Right atrium auricular region (tissue), 2 donors: ENCODE data around the gene HEMK1. TPM values are rescaled to one million over a fixed set of nuclear protein-coding genes. Genes with fewer than 3 reads are reported as not detected.
A peak's percentile ranks its signal among the peaks of the same experiment; 100 is the strongest.

Source experiments
- DNase-seq: peaks from one replicate; pipeline ENCODE4 v3.0.0-alpha.2; 2019; ENCODE audit warnings: low spot score
- H3K27ac ChIP-seq, 2 donors: fragments of 200-600 bp; sonication (generic); 1 replicate in 1 of 2; 2 replicates in 1 of 2; pipeline ENCODE4 v1.5.1; 2016 to 2019
- H3K27me3 ChIP-seq, 2 donors: fragments of 200-600 bp; sonication (generic); one replicate each; pipeline versions ENCODE4 v1.5.1 to v1.6.0; 2017 to 2019
- H3K36me3 ChIP-seq: fragments of 200-600 bp; sonication (generic); one replicate; pipeline ENCODE4 v1.5.1; 2016
- H3K4me1 ChIP-seq, 2 donors: fragments of 200-600 bp; sonication (generic); one replicate each; pipeline versions ENCODE4 v1.5.1 to v1.6.0; 2017 to 2019
- H3K4me3 ChIP-seq, 2 donors: fragments of 200-600 bp; sonication (generic); 1 replicate in 1 of 2; 2 replicates in 1 of 2; pipeline ENCODE4 v1.5.1; 2017 to 2019; ENCODE audit warnings: mild to moderate bottlenecking in 1 of 2, moderate library complexity in 1 of 2
- H3K9me3 ChIP-seq, 2 donors: fragments of 200-600 bp; sonication (generic); one replicate each; pipeline ENCODE4 v1.5.1; 2019
- total RNA-seq, 2 donors: library from RNA; depleted of rRNA; stranded (reverse); fragments of >200 nt; gene quantifications; one replicate each; pipeline ENCODE4 v1.1.0, GENCODE V29; 2016
- TF ChIP-seq, protein P1 (sequence below), 2 donors: fragments of 200-600 bp; sonication (generic); IDR thresholded peaks; one replicate each; pipeline ENCODE4 v1.5.1; 2019; ENCODE audit warnings: antibody characterized with exemption in 2 of 2

The HEMK1 gene
- total RNA-seq, 2 donors from 2014 or later = 7.2 to 9.6 TPM

GRCh38 chr3:50602595-50603191 lies 33.4 kb downstream of the HEMK1 start:
- no peak for DNase-seq
- H3K9me3 ChIP-seq = no peaks in the 10 kb centered on the region
- H3K36me3 ChIP-seq = peaks cover 16% of the 10 kb centered on the region
- TF ChIP-seq, protein P1, sequence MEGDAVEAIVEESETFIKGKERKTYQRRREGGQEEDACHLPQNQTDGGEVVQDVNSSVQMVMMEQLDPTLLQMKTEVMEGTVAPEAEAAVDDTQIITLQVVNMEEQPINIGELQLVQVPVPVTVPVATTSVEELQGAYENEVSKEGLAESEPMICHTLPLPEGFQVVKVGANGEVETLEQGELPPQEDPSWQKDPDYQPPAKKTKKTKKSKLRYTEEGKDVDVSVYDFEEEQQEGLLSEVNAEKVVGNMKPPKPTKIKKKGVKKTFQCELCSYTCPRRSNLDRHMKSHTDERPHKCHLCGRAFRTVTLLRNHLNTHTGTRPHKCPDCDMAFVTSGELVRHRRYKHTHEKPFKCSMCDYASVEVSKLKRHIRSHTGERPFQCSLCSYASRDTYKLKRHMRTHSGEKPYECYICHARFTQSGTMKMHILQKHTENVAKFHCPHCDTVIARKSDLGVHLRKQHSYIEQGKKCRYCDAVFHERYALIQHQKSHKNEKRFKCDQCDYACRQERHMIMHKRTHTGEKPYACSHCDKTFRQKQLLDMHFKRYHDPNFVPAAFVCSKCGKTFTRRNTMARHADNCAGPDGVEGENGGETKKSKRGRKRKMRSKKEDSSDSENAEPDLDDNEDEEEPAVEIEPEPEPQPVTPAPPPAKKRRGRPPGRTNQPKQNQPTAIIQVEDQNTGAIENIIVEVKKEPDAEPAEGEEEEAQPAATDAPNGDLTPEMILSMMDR (IDR thresholded peaks at IDR 0.05) = no peak
- no peaks in the 10 kb centered on the region for H3K27me3 ChIP-seq
- H3K4me3 ChIP-seq = no peak overlapping the region
- H3K4me1 ChIP-seq = peaks cover 0 to 88% of the 10 kb centered on the region in 2 donors
- peak overlapping the region; percentile 94 to 98 for H3K27ac ChIP-seq

GRCh38 chr3:50603261-50604109 lies 34.2 kb downstream of the HEMK1 start:
- DNase-seq = no peak
- TF ChIP-seq, protein P1 (IDR thresholded peaks at IDR 0.05) = no peak

GRCh38 chr3:50604110-50604621 lies 34.8 kb downstream of the HEMK1 start:
- Histone ChIP-seq H3K27me3 (no peaks in the 10 kb centered on the region), H3K27ac (peak overlapping the region; percentile 70 to 94), H3K4me1 (peaks cover 0 to 87% of the 10 kb centered on the region in 2 donors), H3K36me3 (peaks cover 20% of the 10 kb centered on the region), H3K9me3 (no peaks in the 10 kb centered on the region), H3K4me3 (no peak overlapping the region)
- TF ChIP-seq, protein P1 (IDR thresholded peaks at IDR 0.05) = no peak
- DNase-seq = no peak

More at GRCh38 chr3:50603261-50604109, 34.2 kb downstream of the HEMK1 start:
- no peak overlapping the region for H3K4me3 ChIP-seq
- peaks cover 20% of the 10 kb centered on the region for H3K36me3 ChIP-seq
- no peaks in the 10 kb centered on the region for H3K9me3 ChIP-seq
- peaks cover 0 to 91% of the 10 kb centered on the region in 2 donors for H3K4me1 ChIP-seq
- no peaks in the 10 kb centered on the region for H3K27me3 ChIP-seq
- peak overlapping the region; percentile 94 to 98 for H3K27ac ChIP-seq

GRCh38 chr3:50604628-50605588 lies 35.6 kb downstream of the HEMK1 start:
- Histone ChIP-seq H3K4me1 (peaks cover 0 to 84% of the 10 kb centered on the region in 2 donors), H3K36me3 (peaks cover 20% of the 10 kb centered on the region)

DNA sequence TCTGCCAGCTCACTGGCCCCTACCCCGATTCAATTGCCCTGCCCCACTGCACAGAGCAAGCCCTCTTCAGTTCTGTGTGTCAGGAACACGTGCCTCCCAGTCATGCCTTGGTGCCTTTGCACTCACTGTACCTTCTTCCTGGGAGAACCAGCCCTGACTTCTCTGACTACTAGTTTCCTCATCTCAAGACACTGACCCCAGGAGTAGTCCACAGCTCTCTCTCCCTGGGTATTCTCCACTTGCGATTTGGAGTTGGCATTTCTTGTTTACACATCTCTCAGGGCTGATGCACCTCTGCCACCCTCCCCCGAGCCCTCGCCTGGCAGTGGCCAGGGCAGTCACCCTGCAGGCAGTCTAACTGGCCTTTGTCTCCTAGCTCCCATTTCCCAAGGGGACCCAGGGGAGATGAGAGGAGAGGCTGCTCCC lies 36.6 kb downstream of the HEMK1 start:
- Histone ChIP-seq H3K4me3 (no peak overlapping the region), H3K27ac (peak overlapping the region; percentile 70 to 94), H3K9me3 (no peaks in the 10 kb centered on the region), H3K36me3 (peaks cover 20% of the 10 kb centered on the region), H3K27me3 (no peaks in the 10 kb centered on the region), H3K4me1 (peaks cover 0 to 84% of the 10 kb centered on the region in 2 donors)
- TF ChIP-seq, protein P1 (IDR thresholded peaks at IDR 0.05) = no peak
- DNase-seq = no peak

More at GRCh38 chr3:50604628-50605588, 35.6 kb downstream of the HEMK1 start:
- Histone ChIP-seq H3K9me3 (no peaks in the 10 kb centered on the region), H3K4me3 (no peak overlapping the region), H3K27me3 (no peaks in the 10 kb centered on the region), H3K27ac (peak overlapping the region; percentile 70 to 94)
- no peak for DNase-seq
- TF ChIP-seq, protein P1 (IDR thresholded peaks at IDR 0.05) = no peak
